ENCODE data around the gene DDA1. TPM values are rescaled to one million over a fixed set of nuclear protein-coding genes. Genes with fewer than 3 reads are reported as not detected.

Gene DDA1
- total and polyA plus RNA-seq, 10 of the 15 experiments (the other 5 are each of a cell fraction or from before 2014, with no cell fraction given): 0.76 to 71.0 (median 39.4) TPM

- TF ChIP-seq CEBPB (IDR thresholded peaks at IDR 0.05; ENCODE audit: borderline replicate concordance in 1 of 2, low read depth in 2 of 2, low read length in 2 of 2) (no peak), GABPA (IDR thresholded peaks at IDR 0.05; ENCODE audit: low read depth) (no peak), TCF3 (IDR thresholded peaks at IDR 0.05; ENCODE audit: borderline replicate concordance, insufficient read depth, low read depth, low read length) (0 out of 2 replicates have a peak, but pooled peaks have one; percentile 52), MTA3 (IDR thresholded peaks at IDR 0.05; ENCODE audit: borderline replicate concordance, low read length) (no peak), STAT3 (IDR thresholded peaks at IDR 0.05; ENCODE audit: low read depth, low read length) (no peak), EP300 (IDR thresholded peaks at IDR 0.05; ENCODE audit: borderline replicate concordance in 1 of 2, control insufficient read depth in 1 of 2, low read depth in 2 of 2, low read length in 2 of 2) (no peak), RBBP5 (conservative IDR thresholded peaks at IDR 0.05) (no peak), IKZF1 (conservative IDR thresholded peaks at IDR 0.05) (peak; percentile 96), RELA (IDR thresholded peaks at IDR 0.05; ENCODE audit: borderline replicate concordance, partially characterized antibody) (no peak), KLF5 (IDR thresholded peaks at IDR 0.05; ENCODE audit: partially characterized antibody) (peak; percentile 75), ZBED1 (IDR thresholded peaks at IDR 0.05; ENCODE audit: borderline replicate concordance) (no peak), STAT1 (conservative IDR thresholded peaks at IDR 0.05) (no peak), IKZF2 (IDR thresholded peaks at IDR 0.05) (peak; percentile 56 to 68), CEBPZ (IDR thresholded peaks at IDR 0.05; ENCODE audit: low read depth, low read length) (no peak)
- TF ChIP-seq, protein P1, sequence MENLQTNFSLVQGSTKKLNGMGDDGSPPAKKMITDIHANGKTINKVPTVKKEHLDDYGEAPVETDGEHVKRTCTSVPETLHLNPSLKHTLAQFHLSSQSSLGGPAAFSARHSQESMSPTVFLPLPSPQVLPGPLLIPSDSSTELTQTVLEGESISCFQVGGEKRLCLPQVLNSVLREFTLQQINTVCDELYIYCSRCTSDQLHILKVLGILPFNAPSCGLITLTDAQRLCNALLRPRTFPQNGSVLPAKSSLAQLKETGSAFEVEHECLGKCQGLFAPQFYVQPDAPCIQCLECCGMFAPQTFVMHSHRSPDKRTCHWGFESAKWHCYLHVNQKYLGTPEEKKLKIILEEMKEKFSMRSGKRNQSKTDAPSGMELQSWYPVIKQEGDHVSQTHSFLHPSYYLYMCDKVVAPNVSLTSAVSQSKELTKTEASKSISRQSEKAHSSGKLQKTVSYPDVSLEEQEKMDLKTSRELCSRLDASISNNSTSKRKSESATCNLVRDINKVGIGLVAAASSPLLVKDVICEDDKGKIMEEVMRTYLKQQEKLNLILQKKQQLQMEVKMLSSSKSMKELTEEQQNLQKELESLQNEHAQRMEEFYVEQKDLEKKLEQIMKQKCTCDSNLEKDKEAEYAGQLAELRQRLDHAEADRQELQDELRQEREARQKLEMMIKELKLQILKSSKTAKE (IDR thresholded peaks at IDR 0.05; ENCODE audit: low read depth, poor library complexity, severe bottlenecking): no peak
- TF ChIP-seq, protein P2, sequence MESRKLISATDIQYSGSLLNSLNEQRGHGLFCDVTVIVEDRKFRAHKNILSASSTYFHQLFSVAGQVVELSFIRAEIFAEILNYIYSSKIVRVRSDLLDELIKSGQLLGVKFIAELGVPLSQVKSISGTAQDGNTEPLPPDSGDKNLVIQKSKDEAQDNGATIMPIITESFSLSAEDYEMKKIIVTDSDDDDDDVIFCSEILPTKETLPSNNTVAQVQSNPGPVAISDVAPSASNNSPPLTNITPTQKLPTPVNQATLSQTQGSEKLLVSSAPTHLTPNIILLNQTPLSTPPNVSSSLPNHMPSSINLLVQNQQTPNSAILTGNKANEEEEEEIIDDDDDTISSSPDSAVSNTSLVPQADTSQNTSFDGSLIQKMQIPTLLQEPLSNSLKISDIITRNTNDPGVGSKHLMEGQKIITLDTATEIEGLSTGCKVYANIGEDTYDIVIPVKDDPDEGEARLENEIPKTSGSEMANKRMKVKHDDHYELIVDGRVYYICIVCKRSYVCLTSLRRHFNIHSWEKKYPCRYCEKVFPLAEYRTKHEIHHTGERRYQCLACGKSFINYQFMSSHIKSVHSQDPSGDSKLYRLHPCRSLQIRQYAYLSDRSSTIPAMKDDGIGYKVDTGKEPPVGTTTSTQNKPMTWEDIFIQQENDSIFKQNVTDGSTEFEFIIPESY (IDR thresholded peaks at IDR 0.05): no peak
- TF ChIP-seq, protein P3, sequence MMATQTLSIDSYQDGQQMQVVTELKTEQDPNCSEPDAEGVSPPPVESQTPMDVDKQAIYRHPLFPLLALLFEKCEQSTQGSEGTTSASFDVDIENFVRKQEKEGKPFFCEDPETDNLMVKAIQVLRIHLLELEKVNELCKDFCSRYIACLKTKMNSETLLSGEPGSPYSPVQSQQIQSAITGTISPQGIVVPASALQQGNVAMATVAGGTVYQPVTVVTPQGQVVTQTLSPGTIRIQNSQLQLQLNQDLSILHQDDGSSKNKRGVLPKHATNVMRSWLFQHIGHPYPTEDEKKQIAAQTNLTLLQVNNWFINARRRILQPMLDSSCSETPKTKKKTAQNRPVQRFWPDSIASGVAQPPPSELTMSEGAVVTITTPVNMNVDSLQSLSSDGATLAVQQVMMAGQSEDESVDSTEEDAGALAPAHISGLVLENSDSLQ (IDR thresholded peaks at IDR 0.05): peak; percentile 94
- TF ChIP-seq, protein P4, sequence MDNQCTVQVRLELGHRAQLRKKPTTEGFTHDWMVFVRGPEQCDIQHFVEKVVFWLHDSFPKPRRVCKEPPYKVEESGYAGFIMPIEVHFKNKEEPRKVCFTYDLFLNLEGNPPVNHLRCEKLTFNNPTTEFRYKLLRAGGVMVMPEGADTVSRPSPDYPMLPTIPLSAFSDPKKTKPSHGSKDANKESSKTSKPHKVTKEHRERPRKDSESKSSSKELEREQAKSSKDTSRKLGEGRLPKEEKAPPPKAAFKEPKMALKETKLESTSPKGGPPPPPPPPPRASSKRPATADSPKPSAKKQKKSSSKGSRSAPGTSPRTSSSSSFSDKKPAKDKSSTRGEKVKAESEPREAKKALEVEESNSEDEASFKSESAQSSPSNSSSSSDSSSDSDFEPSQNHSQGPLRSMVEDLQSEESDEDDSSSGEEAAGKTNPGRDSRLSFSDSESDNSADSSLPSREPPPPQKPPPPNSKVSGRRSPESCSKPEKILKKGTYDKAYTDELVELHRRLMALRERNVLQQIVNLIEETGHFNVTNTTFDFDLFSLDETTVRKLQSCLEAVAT (IDR thresholded peaks at IDR 0.05): peak; percentile 59; the same call in 1 of the 2 replicates
Measured at GRCh38 chr19:17334414-17335409, 25.3 kb downstream of the DDA1 start, which contains the start of gene ANO8 (continued).

Data from GM12878 (cell line).